ENCODE data around the gene ZNF674.
"Not testable (repeated sequence)": the region's sequence is repeated elsewhere in the genome, so short reads cannot be mapped to it uniquely, and the experiment has no call there.

Gene ZNF674

GRCh38 chrX:46463682-46464081, 81.5 kb downstream of the ZNF674 start:
- DNase-seq (ENCODE audit: low read depth): no peak

DNA sequence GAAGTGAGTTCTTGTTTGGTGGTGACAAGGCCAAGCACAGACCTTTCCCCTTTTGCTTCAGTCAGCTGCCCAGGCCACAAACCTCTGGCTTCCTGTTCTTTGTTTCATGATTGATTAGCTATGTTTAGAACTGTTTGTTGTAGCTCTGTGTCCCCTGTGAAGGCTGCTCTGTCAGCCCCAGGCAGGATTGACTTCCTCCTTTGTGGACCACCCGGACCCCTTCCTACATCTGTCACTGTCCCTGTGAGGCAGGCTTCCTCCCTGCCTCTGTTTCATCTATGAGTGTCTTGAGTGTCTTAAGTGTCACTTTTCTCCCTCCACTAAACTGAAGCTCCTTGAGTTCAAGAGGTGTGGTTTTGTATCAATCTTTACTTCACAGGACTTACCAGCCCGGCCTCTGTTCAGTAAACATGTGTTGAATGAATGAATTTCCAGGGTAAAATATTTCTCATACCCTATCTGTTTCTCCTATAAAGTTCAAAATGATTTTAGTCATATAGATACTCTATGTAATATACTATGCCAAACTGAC, 83.5 kb downstream of the ZNF674 start:
- DNase-seq (ENCODE audit: low read depth): no peak

GRCh38 chrX:46460801-46461659, 84.2 kb downstream of the ZNF674 start:
- not testable (repeated sequence) for DNase-seq (ENCODE audit: low read depth)

DNA sequence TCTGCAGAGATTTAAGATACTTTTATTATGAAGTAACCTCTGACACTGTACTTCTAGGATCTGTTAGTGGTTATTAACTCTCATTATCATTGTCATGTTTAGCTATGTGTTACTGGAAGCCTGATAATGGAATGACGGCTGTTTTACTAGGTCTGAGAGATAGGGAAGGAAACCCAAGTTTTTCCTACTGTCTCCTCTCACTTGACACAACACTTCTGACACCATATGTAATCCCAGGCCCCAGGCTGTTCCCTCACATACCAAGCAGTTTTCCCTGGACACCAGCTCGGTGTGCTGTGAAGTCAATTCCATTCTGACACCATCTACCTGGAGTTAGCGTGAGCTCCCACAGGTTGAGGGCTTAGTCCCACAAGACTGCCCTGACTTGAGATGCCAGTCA, 85.6 kb downstream of the ZNF674 start:
- no peak for DNase-seq (ENCODE audit: low read depth)

- DNase-seq (ENCODE audit: low read depth): no peak
These were observed 88.9 kb downstream of the ZNF674 start for GRCh38 chrX:46456125-46456922.

Measured in stromal cell of bone marrow (primary cell).